ENCODE measurements around the gene RBFA. TPM values are rescaled to one million over a fixed set of nuclear protein-coding genes. Genes with fewer than 3 reads are reported as not detected.

Gene RBFA
- total and polyA plus RNA-seq, 10 of the 15 experiments (the other 5 are each of a cell fraction or from before 2014, with no cell fraction given) = 7.2 to 56.0 (median 37.7) TPM

GRCh38 chr18:80022613-80023012, 11.6 kb upstream of the RBFA start (continued):
- TF ChIP-seq EED (IDR thresholded peaks at IDR 0.05; ENCODE audit: low read depth) (no peak), PAX5 (IDR thresholded peaks at IDR 0.05; ENCODE audit: borderline replicate concordance, low read depth, low read length) (no peak), NFXL1 (IDR thresholded peaks at IDR 0.05; ENCODE audit: borderline replicate concordance) (no peak), CHD1 (IDR thresholded peaks at IDR 0.05; ENCODE audit: low read depth, low read length) (no peak), SREBF1 (IDR thresholded peaks at IDR 0.05; ENCODE audit: low read length) (no peak), POLR2AphosphoS2 (IDR thresholded peaks at IDR 0.05; ENCODE audit: low read depth, low read length) (no peak), TBL1XR1 (IDR thresholded peaks at IDR 0.05; ENCODE audit: low read depth, low read length) (no peak), SIN3A (IDR thresholded peaks at IDR 0.05; ENCODE audit: low read depth, low read length) (no peak), ZNF274 (IDR thresholded peaks at IDR 0.05; ENCODE audit: insufficient read depth, insufficient read length) (no peak), REST (IDR thresholded peaks at IDR 0.05; ENCODE audit: low read depth, low read length) (no peak), RELA (IDR thresholded peaks at IDR 0.05; ENCODE audit: borderline replicate concordance, partially characterized antibody) (no peak), MTA3 (IDR thresholded peaks at IDR 0.05; ENCODE audit: borderline replicate concordance, low read length) (peak; percentile 64; the same call in 1 of the 2 replicates), BCL3 (IDR thresholded peaks at IDR 0.05; ENCODE audit: borderline replicate concordance, insufficient read depth, low read depth, low read length, poor library complexity, severe bottlenecking) (no peak), WRNIP1 (IDR thresholded peaks at IDR 0.05; ENCODE audit: borderline replicate concordance, low read depth, low read length) (0 out of 2 replicates have a peak, but pooled peaks have one; percentile 47), SREBF2 (IDR thresholded peaks at IDR 0.05; ENCODE audit: low read length) (no peak), JUND (IDR thresholded peaks at IDR 0.05; ENCODE audit: low read depth, low read length) (no peak), FOS (IDR thresholded peaks at IDR 0.05; ENCODE audit: borderline replicate concordance, extremely low read depth, insufficient read length) (no peak), BCL11A (IDR thresholded peaks at IDR 0.05; ENCODE audit: low read depth, low read length) (no peak), BRCA1 (IDR thresholded peaks at IDR 0.05; ENCODE audit: low read depth, low read length) (no peak), CREB1 (IDR thresholded peaks at IDR 0.05; ENCODE audit: low read depth) (no peak), CBFB (IDR thresholded peaks at IDR 0.05; ENCODE audit: low read depth) (no peak), POLR2A (IDR thresholded peaks at IDR 0.05; ENCODE audit: low read depth, low read length) (no peak), HDGF (IDR thresholded peaks at IDR 0.05) (no peak)
- TF ChIP-seq, protein P1, sequence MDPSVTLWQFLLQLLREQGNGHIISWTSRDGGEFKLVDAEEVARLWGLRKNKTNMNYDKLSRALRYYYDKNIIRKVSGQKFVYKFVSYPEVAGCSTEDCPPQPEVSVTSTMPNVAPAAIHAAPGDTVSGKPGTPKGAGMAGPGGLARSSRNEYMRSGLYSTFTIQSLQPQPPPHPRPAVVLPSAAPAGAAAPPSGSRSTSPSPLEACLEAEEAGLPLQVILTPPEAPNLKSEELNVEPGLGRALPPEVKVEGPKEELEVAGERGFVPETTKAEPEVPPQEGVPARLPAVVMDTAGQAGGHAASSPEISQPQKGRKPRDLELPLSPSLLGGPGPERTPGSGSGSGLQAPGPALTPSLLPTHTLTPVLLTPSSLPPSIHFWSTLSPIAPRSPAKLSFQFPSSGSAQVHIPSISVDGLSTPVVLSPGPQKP (IDR thresholded peaks at IDR 0.05; ENCODE audit: low read depth, low read length) = no peak
- TF ChIP-seq, protein P2, sequence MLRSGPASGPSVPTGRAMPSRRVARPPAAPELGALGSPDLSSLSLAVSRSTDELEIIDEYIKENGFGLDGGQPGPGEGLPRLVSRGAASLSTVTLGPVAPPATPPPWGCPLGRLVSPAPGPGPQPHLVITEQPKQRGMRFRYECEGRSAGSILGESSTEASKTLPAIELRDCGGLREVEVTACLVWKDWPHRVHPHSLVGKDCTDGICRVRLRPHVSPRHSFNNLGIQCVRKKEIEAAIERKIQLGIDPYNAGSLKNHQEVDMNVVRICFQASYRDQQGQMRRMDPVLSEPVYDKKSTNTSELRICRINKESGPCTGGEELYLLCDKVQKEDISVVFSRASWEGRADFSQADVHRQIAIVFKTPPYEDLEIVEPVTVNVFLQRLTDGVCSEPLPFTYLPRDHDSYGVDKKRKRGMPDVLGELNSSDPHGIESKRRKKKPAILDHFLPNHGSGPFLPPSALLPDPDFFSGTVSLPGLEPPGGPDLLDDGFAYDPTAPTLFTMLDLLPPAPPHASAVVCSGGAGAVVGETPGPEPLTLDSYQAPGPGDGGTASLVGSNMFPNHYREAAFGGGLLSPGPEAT (IDR thresholded peaks at IDR 0.05; ENCODE audit: low read depth) = peak; percentile 43; the same call in 1 of the 2 replicates
- TF ChIP-seq, protein P3, sequence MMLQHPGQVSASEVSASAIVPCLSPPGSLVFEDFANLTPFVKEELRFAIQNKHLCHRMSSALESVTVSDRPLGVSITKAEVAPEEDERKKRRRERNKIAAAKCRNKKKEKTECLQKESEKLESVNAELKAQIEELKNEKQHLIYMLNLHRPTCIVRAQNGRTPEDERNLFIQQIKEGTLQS (IDR thresholded peaks at IDR 0.05; ENCODE audit: borderline replicate concordance, extremely low read depth, low read depth, low read length) = no peak

Measured in GM12878 (cell line).